ENCODE measurements around the gene TBPL2.

DNA sequence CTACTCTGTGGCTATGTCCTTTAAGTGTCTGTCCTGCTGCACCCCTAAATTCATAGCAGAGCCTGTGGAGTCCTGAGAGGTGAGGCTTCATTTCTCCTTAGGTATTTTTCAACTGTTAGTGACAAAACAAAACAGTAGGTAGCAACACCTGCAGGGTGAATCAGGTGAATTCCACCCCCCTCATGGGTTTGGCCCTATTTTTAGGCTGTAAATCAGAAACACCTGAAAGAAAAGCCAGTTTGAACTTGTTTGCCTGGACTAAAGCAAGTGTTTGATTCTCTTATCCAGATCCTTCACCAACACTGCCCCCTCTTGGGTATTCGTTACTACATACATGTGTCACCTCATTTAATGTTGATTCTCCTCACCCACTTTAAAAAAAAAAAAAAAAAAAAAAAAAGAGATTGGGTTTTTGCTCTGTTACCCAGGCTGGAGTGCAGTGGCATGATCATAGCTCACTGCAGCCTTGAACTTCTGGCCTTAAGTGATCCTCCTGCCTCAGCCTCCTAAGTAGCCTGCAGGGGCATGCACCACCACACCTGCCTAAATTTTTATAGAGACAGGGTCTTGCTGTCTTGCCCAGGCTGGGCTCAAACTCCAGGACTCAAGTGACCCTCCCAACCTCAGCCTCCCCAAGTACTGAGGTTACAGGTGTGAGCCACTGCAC, 10.3 kb downstream of the TBPL2 start:
- TF ChIP-seq, protein P1, sequence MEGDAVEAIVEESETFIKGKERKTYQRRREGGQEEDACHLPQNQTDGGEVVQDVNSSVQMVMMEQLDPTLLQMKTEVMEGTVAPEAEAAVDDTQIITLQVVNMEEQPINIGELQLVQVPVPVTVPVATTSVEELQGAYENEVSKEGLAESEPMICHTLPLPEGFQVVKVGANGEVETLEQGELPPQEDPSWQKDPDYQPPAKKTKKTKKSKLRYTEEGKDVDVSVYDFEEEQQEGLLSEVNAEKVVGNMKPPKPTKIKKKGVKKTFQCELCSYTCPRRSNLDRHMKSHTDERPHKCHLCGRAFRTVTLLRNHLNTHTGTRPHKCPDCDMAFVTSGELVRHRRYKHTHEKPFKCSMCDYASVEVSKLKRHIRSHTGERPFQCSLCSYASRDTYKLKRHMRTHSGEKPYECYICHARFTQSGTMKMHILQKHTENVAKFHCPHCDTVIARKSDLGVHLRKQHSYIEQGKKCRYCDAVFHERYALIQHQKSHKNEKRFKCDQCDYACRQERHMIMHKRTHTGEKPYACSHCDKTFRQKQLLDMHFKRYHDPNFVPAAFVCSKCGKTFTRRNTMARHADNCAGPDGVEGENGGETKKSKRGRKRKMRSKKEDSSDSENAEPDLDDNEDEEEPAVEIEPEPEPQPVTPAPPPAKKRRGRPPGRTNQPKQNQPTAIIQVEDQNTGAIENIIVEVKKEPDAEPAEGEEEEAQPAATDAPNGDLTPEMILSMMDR (IDR thresholded peaks at IDR 0.05): peak; percentile 33 to 43 (median 41)
- TF ChIP-seq POLR2A (IDR thresholded peaks at IDR 0.05): no peak

Data from right lobe of liver (tissue), 4 donors.